GM21825 (cell line): ENCODE measurements around the gene MINDY3.
"Not testable (repeated sequence)": the region's sequence is repeated elsewhere in the genome, so short reads cannot be mapped to it uniquely, and the experiment has no call there.

Source experiments
- ATAC-seq: cut with Tn5 transposase; IDR thresholded peaks from one replicate; pipeline ENCODE4 v1.9.1; 2021; ENCODE audit warnings: mild to moderate bottlenecking, moderate library complexity; ENCODE audit not compliant: unreplicated experiment

Gene MINDY3

DNA sequence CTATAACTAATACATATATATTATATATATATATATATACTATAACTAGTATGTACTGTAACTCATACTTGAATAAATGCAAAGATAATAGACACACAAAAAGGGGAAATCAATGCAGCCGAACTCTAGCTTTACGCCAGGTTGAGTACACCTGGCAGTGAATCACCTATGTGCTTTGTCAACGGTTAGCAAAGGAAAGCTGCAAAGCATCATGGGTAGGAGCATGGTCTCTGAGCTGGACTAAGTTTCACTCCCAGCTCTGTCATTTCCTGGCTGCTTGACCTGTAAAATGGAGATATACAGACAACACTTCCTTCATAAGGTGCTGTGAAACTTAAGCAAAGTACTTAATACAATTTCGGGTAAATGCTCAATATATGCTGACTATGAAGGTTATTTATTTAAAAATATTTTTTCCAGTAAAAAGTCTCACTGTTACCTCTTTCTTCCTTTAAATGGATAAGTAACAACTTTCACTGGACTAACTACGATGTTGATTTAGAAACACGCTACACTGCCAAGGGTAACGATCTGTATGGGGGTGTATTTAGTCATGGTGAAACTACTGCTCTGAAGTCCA is 78.8 kb downstream of the MINDY3 start:
- ATAC-seq = no peak

DNA sequence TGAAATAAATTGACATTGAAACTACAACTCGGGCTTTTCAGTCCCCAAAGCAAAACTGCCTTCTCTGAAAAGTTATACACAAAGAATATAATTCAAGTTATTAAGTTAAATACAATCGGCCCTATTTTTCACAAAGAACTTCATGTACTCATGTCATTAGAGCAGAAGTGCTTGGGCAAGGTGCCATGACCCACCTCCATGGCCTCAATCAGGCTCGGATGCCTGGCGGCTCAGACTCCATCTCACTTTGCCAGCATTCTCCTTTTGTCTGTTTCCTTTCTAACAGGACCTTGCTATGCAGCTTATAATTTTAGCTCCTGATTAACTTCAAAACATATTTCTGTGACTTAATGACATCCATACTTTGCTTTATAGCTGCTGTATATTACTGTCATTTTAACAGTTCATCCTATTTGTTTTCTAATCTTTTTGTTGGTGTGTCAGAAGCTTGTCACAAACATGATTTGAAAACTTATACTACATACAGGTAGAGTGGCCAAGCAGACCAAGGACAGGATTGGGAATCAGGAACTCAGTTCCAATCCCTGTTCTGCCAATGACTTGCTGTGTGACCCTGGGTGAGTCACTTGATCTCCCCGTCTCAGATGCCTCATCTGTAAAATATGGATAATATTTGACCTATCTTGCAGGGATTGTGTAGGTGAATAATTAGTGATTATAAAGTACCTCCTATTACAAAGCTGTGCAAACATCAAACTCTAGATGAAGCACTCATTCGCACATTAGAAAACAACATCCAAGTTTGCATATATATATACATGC is 79.8 kb downstream of the MINDY3 start:
- no peak for ATAC-seq

DNA sequence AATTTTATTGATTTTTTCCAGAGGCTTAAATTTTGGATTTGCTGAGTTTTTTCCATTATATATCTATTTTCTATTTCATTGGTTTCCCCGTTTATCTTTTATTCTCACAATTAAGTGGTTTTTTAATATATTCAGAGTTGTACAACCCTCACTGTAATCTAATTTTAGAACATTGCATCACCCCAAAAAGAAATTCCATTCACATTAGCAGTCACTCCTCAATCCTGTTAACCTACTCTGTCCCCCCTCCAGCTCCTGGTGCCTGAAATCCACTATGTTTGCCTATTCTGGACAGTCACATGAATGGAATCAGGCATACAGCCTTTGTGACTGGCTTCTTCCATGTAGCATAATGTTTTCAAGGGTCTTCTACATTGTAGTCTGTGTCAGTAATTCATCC is 84.8 kb downstream of the MINDY3 start:
- ATAC-seq = no peak

DNA sequence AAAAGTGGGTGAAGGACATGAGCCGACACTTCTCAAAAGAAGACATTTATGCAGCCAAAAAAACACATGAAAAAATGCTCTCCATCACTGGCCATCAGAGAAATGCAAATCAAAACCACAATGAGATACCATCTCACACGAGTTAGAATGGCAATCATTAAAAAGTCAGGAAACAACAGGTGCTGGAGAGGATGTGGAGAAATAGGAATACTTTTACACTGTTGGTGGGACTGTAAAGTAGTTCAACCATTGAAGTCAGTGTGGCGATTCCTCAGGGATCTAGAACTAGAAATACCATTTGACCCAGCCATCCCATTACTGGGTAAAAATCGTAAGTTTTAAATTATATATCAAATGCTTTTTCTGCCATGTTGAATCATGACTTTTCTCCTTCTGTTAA is 85.8 kb downstream of the MINDY3 start:
- not testable (repeated sequence) for ATAC-seq

- no peak for ATAC-seq
These were observed 95.3 kb downstream of the MINDY3 start for GRCh38 chr10:15764892-15765454.

DNA sequence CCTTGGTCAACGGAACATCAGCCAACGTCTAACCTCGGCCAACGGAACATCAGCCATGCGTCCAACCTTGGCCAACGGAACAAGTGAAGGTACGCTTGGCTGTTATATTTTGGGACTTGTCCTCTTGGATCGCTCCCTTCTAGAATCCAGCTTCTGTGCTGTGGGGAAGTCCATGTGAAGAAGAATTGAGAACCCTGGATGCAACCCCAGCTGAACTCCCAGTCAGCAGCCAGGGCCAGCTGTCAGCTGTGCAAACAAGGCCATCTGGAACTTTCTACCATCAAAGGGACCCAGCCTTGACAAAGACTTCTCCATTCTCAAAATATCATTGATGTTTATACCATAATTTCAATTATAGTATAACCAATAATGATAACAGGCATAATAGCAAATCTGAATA is 97.3 kb downstream of the MINDY3 start:
- ATAC-seq = no peak

DNA sequence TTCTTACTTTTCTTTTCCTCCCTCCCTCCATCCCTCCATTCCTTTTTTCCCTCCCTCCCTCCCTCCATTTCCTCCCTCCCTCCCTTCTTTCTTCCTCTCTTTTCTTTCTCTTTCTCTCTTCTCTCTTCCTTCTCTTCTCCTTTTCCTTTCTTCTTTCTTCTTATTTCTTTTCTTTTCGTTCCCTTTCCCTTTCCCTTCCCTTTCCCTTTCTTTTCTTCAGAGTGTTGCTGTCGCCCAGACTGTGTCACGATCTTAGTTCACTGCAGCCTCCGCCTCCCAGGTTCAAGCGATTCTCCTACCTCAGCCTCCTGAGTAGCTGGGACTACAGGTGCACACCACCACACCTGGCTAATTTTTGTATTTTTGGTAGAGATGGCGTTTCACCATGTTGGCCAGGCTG is 98.1 kb downstream of the MINDY3 start:
- ATAC-seq = not testable (repeated sequence)

DNA sequence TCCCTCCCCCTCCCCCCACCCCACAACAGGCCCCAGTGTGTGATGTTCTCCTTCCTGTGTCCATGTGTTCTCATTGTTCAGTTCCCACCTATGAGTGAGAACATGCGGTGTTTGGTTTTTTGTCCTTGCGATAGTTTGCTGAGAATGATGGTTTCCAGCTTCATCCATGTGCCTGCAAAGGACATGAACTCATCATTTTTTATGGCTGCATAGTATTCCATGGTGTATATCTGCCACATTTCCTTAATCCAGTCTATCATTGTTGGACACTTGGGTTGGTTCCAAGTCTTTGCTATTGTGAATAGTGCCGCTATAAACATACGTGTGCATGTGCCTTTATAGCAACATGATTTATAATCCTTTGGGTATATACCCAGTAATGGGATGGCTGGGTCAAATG is 99.1 kb downstream of the MINDY3 start:
- ATAC-seq = not testable (repeated sequence)

DNA sequence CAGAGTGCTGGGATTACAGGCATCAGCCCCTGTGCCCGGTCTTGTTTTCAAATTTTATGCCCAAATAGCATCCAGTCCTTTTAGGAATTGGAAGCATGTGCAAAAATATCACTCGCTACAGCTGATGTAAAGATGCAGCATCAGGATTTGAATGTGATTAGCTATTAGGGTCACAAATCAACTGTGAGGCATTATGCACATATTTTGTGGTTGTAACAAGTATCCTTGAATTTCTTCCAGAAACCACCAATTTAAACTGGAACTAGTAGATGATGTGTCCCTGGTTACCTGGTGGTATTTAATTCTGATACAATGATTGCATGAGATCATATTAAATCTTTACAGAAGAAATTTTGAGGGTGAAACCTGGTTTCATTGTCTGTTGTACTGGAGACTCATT is 99.6 kb downstream of the MINDY3 start:
- ATAC-seq = no peak

DNA sequence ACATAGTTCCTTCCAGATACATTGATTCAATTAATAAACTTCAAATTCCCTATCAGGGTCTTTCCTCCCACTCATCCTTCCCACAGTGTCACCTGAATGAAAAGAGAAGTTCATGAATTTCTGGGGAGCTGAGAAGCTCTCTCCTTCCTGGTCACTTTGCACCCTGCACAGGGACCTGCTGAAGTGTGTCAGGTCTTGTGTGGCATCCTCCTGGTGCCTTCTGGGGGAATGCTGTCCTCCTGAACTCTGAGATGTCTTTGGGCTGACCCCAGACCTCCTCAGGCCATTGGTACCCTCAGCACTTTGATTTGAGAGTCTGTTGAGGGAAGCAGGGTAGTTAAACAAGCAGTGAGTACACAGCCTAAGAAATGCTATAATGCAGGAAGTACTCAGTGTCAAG is 101.0 kb downstream of the MINDY3 start:
- ATAC-seq = no peak

DNA sequence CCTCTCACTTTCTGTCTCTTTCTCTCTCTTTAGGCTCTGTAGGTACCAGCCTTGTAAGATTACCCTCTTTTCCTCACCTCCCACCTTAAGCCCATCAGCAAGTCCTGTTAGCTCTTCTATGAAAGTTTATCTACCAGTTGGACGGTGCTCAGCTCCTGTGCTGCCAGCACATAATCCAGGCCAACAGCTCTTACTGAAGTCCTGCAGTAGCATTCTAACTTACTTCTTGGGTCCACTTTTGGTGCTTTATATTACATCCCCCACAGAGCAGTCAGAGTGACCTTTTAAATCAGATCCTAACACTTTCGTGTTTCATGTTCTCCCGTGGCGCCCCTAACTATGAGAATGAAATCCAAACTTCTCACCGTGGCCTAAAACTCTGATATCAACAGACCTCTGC is 101.7 kb downstream of the MINDY3 start:
- ATAC-seq = no peak

DNA sequence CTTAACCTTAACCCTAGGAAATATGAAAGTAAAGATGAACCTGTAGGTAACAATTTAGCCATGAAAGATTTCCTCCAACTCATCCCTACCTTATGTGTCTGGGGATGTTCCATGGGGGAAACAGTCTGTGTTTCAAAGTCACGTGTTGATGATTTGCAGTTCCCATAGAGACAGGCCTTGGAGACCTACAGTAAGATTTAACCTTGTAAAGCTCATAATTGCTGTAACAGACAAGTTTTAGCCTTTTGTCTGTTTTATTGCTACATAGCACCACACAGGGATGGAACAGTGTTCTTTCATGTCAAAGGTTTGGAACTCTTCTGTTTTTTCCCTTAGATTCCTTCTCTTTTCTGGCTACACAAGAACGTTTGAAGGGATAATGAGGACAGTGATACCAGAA is 105.4 kb downstream of the MINDY3 start:
- no peak for ATAC-seq

DNA sequence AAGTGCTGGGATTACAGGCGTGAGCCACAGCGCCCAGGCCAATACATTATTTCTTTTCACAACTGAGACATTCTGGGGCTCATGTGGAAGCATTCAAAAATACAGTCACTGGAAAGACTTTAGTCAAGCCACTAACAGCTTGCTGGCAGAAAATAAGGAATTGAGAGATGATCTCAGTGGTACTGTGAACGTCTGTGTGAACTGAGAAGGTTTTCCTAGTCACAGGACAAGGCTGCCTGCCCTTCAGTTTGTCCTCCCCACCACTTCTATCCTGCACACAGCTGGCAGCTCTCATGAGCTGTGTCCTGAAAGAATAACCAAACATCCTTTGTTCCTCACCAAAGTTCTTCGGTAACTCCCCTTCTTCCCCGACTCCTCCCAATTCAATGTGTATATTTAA is 109.3 kb downstream of the MINDY3 start:
- no peak for ATAC-seq

GRCh38 chr10:15748126-15748525 is 112.2 kb downstream of the MINDY3 start:
- ATAC-seq = no peak

- ATAC-seq = no peak
These were observed 112.7 kb downstream of the MINDY3 start for GRCh38 chr10:15747632-15748031.

- ATAC-seq = no peak
These were observed 114.6 kb downstream of the MINDY3 start for GRCh38 chr10:15745751-15746150.

DNA sequence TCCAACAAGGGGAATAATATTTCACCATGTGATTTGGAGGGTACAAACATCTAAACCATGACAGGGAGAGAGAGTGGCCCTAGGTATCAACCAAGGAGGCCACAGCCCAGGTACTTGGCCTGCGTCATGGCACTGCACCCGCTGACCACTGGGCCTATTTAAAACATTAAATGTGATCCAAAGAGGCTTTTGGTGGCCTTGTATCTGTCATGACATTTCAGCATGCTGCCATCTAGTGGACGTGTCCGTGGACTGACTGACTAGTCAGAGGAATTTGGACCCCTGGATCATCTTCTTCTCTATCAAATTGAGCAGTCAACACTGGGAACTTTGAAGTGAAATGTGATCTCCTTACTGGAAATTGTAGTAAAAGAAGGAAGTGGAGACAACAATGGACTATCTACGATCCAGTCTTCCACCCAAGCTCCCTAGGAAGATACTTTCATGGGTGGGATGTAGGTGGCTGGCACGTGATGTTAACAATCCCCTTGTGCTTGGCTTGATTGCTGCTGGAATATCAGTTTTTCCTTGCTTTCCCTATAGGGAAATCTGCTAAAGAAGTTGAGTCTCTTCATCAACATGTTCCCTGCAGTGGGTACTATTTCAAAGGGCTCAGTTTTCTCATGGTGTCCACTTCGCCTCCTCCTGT is 116.0 kb downstream of the MINDY3 start:
- ATAC-seq = peak; percentile 57

DNA sequence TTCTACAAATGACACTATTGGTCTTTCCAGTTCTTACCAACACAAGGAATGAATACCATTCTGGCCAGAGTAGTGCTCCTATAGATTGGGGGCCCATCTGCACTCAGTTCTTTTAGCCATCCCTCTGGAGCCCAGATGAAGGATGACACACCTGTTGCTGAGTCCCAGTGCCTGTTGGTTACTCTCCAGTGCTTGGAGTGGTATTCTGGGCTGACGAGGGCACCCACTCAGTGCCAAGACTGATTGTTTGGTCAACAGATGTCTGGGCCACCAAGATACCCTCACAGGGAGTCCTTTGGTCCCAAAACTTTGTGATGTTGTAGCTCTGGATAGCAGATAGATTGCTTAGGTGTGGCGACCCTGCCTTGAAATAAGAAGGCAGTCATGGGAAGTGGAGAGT is 116.9 kb downstream of the MINDY3 start:
- no peak for ATAC-seq

- ATAC-seq = no peak
These were observed 117.5 kb downstream of the MINDY3 start for GRCh38 chr10:15742836-15743235.

GRCh38 chr10:15742102-15742501 is 118.2 kb downstream of the MINDY3 start:
- ATAC-seq = no peak

- ATAC-seq = no peak
These were observed 118.7 kb downstream of the MINDY3 start for GRCh38 chr10:15741581-15741980.

- ATAC-seq = no peak
These were observed 120.0 kb downstream of the MINDY3 start for GRCh38 chr10:15740261-15740660.
